Activated CD8-positive, alpha-beta T cell treated with anti-CD3 and anti-CD28 coated beads for 36 hours (primary cell): ENCODE data around the gene LMAN1L. TPM values are rescaled to one million over a fixed set of nuclear protein-coding genes. Genes with fewer than 3 reads are reported as not detected.

Experiments used
- ATAC-seq: fragments of 200-7000 bp; cut with Tn5 transposase; one replicate; pipeline ENCODE4 v1.10.0; 2021; ENCODE audit warnings: mild to moderate bottlenecking, moderate library complexity
- CTCF ChIA-PET: fragments of 350-600 bp; sonication (Branson Sonifier 250); formaldehyde crosslinking; loops from one replicate; lab custom pipeline; 2021; ENCODE audit warnings: antibody characterized with exemption; lab: Charles Lee
- POLR2A ChIA-PET: fragments of 350-600 bp; sonication (Branson Sonifier 250); formaldehyde crosslinking; loops from one replicate; lab custom pipeline; 2021; ENCODE audit warnings: antibody characterized with exemption; lab: Charles Lee
- DNase-seq: peaks from one replicate; pipeline ENCODE4 v3.0.0-alpha.2; 2020
- H3K27ac Mint-ChIP-seq: one replicate; pipeline ENCODE4 v1.8.0; 2021; ENCODE audit warnings: mild to moderate bottlenecking, mixed read lengths
- H3K27me3 Mint-ChIP-seq: one replicate; pipeline ENCODE4 v1.8.0; 2021; ENCODE audit warnings: mixed read lengths
- H3K36me3 Mint-ChIP-seq: one replicate; pipeline ENCODE4 v1.8.0; 2021; ENCODE audit warnings: low read depth, mixed read lengths
- H3K4me1 Mint-ChIP-seq: one replicate; pipeline ENCODE4 v1.8.0; 2021; ENCODE audit warnings: low read depth, mixed read lengths
- H3K4me3 Mint-ChIP-seq: one replicate; pipeline ENCODE4 v1.8.0; 2021; ENCODE audit warnings: mild to moderate bottlenecking, moderate library complexity, mixed read lengths
- H3K9me3 Mint-ChIP-seq: one replicate; pipeline ENCODE4 v1.8.0; 2021; ENCODE audit warnings: mixed read lengths
- intact Hi-C: fragments of 100-400 bp; cut with micrococcal nuclease; formaldehyde crosslinking; loops from one replicate; pipeline ENCODE4 v1.10.0; 2022
- total RNA-seq, 2 experiments: library from RNA; stranded (reverse); gene quantifications; one replicate each; pipeline ENCODE4 v1.2.3, GENCODE V29; 2021
- TF ChIP-seq, protein P1 (sequence below): fragments of 200-600 bp; IDR thresholded peaks from one replicate; pipeline ENCODE4 v1.8.0; 2022; ENCODE audit warnings: antibody characterized with exemption, mild to moderate bottlenecking

Gene LMAN1L
- total RNA-seq, 2 experiments from 2014 or later, result 0.11 TPM; not detected in 1

GRCh38 chr15:74781431-74782258 lies 31.0 kb upstream of the LMAN1L start, which contains the start of gene CSK:
TSS of gene CSK (plus strand) at chr15:74782080. CDS start at chr15:74798298, 16,218 bp downstream.
- TF ChIP-seq, protein P1, sequence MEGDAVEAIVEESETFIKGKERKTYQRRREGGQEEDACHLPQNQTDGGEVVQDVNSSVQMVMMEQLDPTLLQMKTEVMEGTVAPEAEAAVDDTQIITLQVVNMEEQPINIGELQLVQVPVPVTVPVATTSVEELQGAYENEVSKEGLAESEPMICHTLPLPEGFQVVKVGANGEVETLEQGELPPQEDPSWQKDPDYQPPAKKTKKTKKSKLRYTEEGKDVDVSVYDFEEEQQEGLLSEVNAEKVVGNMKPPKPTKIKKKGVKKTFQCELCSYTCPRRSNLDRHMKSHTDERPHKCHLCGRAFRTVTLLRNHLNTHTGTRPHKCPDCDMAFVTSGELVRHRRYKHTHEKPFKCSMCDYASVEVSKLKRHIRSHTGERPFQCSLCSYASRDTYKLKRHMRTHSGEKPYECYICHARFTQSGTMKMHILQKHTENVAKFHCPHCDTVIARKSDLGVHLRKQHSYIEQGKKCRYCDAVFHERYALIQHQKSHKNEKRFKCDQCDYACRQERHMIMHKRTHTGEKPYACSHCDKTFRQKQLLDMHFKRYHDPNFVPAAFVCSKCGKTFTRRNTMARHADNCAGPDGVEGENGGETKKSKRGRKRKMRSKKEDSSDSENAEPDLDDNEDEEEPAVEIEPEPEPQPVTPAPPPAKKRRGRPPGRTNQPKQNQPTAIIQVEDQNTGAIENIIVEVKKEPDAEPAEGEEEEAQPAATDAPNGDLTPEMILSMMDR, result peak; percentile 66
- peaks cover 46% of the 10 kb centered on the region for H3K4me1 Mint-ChIP-seq
- ChIA-PET CTCF (interaction anchor here (0.7 to 30.3 kb wide), 12 partner anchors 4 to 183 kb away, joined by 3 to 1327 read pairs (median 5); partner anchors contain the start of genes CSK and FAM219B), POLR2A (interaction anchor here (1.1 to 21.2 kb wide), 5 partner anchors 9 to 109 kb away, joined by 4 to 410 read pairs (median 17); no protein-coding TSS in a partner anchor)
- H3K36me3 Mint-ChIP-seq, result peaks cover 48% of the 10 kb centered on the region
- H3K9me3 Mint-ChIP-seq, result no peaks in the 10 kb centered on the region
- peak within 1 kb of the TSS; percentile 98 for H3K27ac Mint-ChIP-seq
- no peaks in the 10 kb centered on the region for H3K27me3 Mint-ChIP-seq
- peak; percentile 40 for ATAC-seq
- peak within 1 kb of the TSS; percentile 98 for H3K4me3 Mint-ChIP-seq
- peak; percentile 76 for DNase-seq
- intact Hi-C loops, result loop anchor here (5.0 kb wide), 2 partner anchors 61 to 234 kb away; partner anchors contain the start of gene ULK3

DNA sequence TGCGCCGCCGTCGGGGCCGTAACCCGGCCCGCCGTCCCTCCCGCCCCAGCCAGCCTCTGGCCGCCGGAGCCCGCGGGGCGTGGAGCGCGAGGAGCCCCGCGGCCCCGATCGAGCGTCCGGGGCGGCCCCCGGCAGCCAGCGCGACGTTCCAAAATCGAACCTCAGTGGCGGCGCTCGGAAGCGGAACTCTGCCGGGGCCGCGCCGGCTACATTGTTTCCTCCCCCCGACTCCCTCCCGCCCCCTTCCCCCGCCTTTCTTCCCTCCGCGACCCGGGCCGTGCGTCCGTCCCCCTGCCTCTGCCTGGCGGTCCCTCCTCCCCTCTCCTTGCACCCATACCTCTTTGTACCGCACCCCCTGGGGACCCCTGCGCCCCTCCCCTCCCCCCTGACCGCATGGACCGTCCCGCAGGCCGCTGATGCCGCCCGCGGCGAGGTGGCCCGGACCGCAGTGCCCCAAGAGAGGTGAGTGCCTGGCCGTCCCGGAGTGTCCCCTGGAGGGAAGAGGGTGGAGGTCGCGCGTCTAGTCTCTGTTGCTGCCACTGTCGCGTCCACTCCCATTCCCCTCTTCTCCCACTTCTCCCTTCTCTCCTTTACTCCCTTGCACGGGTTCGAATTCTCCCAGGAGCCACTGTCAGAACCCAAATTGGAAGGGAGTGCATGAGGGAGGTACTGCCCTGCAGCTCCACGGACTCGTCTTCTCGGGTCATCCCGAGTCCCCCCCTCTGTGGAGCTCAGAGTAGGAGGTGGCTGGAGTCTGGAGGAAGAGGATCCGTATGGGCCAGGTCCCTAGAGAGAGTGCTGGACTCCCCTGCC lies 30.2 kb upstream of the LMAN1L start:
- no peaks in the 10 kb centered on the region for H3K27me3 Mint-ChIP-seq
- no peaks in the 10 kb centered on the region for H3K9me3 Mint-ChIP-seq
- ATAC-seq (peak; percentile 7), DNase-seq (peak; percentile 73)
- peaks cover 53% of the 10 kb centered on the region for H3K36me3 Mint-ChIP-seq
- H3K4me3 Mint-ChIP-seq, result peak overlapping the region; percentile 98
- peak overlapping the region; percentile 98 for H3K27ac Mint-ChIP-seq
- POLR2A ChIA-PET, result interaction anchor here (1.2 to 21.2 kb wide), 7 partner anchors 4 to 167 kb away, joined by 4 to 410 read pairs (median 13); partner anchors contain the start of gene CSK
- intact Hi-C loops, result loop anchor here (5.0 kb wide), 2 partner anchors 60 to 235 kb away; partner anchors contain the start of gene ULK3
- TF ChIP-seq, protein P1, result no peak
- CTCF ChIA-PET, result interaction anchor here (1.1 to 30.3 kb wide), 7 partner anchors 5 to 184 kb away, joined by 3 to 1327 read pairs (median 5); partner anchors contain the start of genes CSK and FAM219B
- H3K4me1 Mint-ChIP-seq, result peaks cover 44% of the 10 kb centered on the region

- Mint-ChIP-seq H3K36me3 (peaks cover 59% of the 10 kb centered on the region), H3K27me3 (no peaks in the 10 kb centered on the region), H3K4me3 (peak overlapping the region; percentile 98), H3K4me1 (peaks cover 42% of the 10 kb centered on the region), H3K27ac (peak overlapping the region; percentile 98), H3K9me3 (no peaks in the 10 kb centered on the region)
- TF ChIP-seq, protein P1, result no peak
- ChIA-PET CTCF (interaction anchor here (1.0 to 30.3 kb wide), 11 partner anchors 5 to 185 kb away, joined by 3 to 1327 read pairs (median 6); partner anchors contain the start of gene CSK), POLR2A (interaction anchor here (0.9 to 21.2 kb wide), 7 partner anchors 5 to 242 kb away, joined by 3 to 410 read pairs (median 9); partner anchors contain the start of gene CSK)
- DNase-seq, result peak; percentile 61
- intact Hi-C loops, result loop anchor here (5.0 kb wide), 2 partner anchors 59 to 236 kb away; partner anchors contain the start of gene ULK3
- no peak for ATAC-seq
Observed at GRCh38 chr15:74783072-74783807, 29.4 kb upstream of the LMAN1L start.

DNA sequence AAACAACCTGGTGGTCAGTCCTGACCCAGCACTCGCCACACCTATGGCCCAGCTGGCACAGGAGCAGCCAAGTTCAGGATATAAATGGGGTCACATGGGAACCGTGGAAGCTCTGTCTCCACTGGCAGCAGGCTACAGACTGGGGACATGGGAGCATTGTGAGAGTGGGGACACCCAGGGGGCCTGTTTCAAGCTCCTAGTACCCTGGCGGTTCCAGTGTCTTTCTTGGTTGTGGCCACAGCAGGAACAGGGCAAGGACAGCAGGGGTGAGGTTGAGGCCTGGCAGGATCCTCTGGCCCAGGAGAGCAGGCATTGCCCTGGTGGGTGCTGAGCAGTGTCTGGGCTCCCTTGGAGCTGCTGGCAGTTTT lies 28.8 kb upstream of the LMAN1L start:
- Mint-ChIP-seq H3K27me3 (no peaks in the 10 kb centered on the region), H3K4me3 (peak overlapping the region; percentile 98), H3K27ac (peak overlapping the region; percentile 98), H3K9me3 (no peaks in the 10 kb centered on the region), H3K36me3 (peaks cover 60% of the 10 kb centered on the region), H3K4me1 (peaks cover 41% of the 10 kb centered on the region)
- ChIA-PET CTCF (interaction anchor here (1.0 to 30.3 kb wide), 12 partner anchors 5 to 167 kb away, joined by 3 to 1327 read pairs (median 6); partner anchors contain the start of gene CSK), POLR2A (interaction anchor here (0.7 to 21.2 kb wide), 10 partner anchors 5 to 243 kb away, joined by 3 to 410 read pairs (median 4); partner anchors contain the start of genes ARID3B and CSK)
- TF ChIP-seq, protein P1, result no peak
- ATAC-seq, result no peak
- intact Hi-C loops, result loop anchor here (5.0 kb wide), 2 partner anchors 59 to 236 kb away; partner anchors contain the start of gene ULK3
- DNase-seq, result no peak
